Measurements from ENCODE around the gene DYNLRB2.

GRCh38 chr16:80536238-80536637 is 4.6 kb upstream of the DYNLRB2 start:
- TF ChIP-seq, protein P1, sequence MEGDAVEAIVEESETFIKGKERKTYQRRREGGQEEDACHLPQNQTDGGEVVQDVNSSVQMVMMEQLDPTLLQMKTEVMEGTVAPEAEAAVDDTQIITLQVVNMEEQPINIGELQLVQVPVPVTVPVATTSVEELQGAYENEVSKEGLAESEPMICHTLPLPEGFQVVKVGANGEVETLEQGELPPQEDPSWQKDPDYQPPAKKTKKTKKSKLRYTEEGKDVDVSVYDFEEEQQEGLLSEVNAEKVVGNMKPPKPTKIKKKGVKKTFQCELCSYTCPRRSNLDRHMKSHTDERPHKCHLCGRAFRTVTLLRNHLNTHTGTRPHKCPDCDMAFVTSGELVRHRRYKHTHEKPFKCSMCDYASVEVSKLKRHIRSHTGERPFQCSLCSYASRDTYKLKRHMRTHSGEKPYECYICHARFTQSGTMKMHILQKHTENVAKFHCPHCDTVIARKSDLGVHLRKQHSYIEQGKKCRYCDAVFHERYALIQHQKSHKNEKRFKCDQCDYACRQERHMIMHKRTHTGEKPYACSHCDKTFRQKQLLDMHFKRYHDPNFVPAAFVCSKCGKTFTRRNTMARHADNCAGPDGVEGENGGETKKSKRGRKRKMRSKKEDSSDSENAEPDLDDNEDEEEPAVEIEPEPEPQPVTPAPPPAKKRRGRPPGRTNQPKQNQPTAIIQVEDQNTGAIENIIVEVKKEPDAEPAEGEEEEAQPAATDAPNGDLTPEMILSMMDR (IDR thresholded peaks at IDR 0.05), result no peak
- no peak for TF ChIP-seq POLR2A (IDR thresholded peaks at IDR 0.05)

All from lower leg skin (tissue), 3 donors.